Fibroblast of skin of back (primary cell): ENCODE measurements around the gene STK26.
"Not testable (repeated sequence)": the region's sequence is repeated elsewhere in the genome, so short reads cannot be mapped to it uniquely, and the experiment has no call there.

Experiments used
- DNase-seq: peaks from one replicate; pipeline ENCODE4 v3.0.0-alpha.2; 2013

Gene STK26

DNA sequence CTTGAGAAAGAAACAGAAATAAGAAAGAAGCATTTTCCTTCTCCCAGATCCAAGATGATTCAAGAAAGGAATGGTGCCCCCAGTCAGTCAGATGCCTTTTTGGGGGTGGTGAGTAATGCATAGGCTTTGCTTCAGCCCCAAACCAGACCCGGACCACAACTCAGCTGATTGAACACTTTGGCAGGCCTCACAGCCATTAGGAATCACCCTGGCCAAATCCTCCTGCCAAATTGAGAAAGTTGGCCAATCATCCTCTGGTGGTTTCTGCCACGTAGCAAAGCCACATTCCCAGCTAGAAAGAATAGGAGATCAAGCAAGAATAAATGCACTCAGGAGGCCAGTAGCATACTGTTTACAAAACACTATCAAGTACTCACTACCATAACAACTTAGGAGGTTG lies 71.1 kb downstream of the STK26 start:
- DNase-seq = no peak

DNA sequence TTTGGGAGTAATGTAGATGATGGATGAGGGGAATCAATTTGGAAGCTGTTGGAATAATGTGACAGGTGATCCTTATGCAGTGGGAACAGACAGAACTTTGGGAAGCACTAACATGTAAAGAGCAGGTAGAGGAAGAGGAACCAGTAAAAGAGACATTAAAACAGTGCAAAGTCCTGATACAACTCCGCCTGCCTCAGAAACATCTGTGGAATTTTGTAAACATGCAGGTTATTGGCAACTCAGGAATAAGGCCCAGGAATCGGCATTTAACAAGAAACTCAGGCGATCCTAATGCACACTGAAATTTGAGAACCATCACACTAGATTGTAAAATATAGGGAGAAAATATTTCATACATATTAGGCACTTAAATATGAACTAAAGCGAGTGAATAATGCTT lies 75.6 kb downstream of the STK26 start:
- DNase-seq = not testable (repeated sequence)

DNA sequence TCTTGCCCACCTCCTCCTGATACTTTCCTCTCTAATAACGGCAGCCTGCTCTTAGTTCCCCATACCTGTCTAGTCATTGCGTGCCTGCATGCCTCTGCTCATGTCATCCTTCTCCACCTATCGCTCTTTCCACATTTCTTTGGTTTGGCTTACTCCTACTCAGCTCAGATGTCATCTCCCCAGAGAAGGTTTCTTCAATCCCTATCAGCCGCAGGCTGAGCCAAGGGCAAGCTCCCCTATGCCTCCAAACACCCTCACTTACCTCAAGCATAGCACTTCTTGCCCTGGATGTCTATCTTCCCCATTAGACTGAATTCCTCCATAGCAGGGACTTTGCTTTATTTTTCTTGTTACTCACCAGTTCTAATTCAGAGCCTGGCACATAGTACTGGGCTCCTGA lies 78.1 kb downstream of the STK26 start:
- DNase-seq = no peak

DNA sequence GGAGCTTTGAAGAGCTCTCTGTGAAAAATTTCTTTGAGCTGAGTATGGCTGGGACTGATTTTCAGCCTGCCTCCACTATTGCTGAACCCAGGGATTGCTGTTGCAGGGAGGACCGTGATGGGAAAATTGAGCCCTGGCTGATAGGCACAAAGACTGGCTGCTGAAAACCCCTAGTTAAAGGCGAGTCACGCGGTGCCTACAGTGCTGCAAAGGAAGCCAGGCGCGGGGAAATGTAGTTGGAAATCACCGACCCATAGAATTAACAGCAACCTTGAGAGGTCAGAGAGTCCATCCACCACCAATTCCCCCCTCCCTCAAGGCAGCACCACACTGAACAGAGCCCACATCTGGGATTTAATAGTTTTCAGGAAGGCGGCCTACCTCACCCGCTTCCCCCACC lies 78.7 kb downstream of the STK26 start:
- DNase-seq = no peak

DNA sequence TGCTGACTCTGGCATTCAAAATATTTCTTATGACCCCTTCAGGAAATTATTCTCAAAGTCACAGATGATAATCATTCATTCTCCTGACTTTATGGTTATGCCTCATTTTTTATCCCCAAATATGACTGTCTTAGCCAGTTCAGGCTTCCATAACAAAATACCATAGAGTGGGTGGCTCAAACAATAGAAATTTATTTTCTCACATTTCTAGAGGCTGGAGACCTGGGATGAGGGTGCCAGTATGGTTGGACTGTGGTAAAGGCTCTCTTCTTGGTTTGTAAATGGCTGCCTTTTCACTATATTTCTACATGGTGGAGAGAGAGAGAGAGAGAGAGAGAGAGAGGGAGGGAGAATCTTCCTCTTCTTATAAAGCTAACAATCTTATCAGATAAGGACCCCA lies 84.2 kb downstream of the STK26 start:
- no peak for DNase-seq

DNA sequence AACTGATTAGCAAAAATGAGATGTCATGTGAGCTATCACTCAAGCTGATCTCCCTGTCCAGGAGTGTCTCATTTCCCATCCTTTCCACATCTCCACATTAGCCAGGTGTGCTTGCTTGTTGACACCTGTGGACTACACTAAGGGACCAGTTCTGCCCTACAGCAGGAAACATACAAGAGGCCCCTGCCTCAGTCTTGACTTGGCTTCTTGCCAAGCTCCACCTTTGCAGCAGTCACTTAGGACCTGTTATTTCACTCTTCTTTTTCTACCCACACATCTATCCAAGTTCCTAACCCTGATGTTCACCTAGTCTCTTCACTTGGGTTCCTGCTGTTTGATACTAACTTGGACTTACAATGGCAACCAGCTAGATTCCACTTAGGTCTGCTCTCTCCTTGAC lies 91.5 kb downstream of the STK26 start:
- no peak for DNase-seq

DNA sequence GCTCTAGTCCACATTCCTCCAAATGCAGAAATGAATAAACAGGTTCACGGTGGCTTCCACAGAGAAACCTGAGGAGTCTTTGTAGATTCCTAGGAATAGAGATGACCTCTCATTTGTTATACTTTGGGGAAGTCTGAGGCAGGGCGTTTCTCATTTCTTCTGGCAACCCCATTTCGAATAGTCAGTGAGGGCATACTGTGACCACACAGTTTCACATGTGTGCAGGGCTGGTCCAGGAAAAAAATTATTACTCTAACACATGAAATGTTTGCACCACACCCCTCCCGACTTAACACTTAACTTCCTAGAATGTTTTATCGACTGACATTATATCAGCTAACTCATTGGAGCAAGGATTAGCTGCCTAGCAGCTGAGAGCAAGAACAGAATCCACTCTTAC lies 92.7 kb downstream of the STK26 start:
- DNase-seq = no peak

DNA sequence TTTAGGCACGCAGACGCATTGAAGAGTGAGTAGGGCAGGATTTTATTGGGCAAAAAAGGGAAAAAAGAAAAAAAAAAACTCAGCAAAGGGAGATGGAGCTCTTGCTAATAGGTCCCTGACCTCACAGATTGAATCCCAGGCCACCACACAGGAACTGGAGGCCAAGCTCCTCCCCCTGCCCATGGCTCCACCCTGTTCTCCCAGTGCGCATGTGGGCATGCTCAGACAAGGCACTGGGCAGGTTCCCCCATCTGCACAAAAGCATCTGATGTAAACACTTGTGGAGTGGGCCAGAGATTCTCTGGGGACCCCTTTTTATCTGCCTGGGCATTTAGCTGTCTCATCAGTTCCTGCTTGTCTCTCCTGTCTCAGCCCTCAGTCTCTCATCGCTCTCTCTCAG lies 95.3 kb downstream of the STK26 start:
- no peak for DNase-seq

DNA sequence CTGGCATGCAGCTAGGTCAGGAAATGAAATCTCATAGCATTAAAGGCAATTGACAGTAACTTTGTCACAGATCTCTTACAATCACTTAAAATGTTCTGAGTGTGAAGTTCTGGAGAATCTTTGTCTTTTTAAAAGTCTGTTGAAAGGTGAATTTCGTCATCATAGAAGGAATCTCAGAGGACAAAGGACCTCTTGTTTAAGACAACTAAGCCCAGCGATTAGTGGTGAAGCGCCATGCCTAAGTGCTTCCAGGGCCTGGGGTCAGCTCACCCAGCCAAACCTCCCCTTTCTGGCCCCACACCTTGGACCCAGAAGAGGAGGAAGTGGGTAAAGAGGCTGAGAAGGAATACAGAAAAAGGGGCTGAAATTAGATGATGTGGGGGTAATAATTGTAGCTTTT lies 96.2 kb downstream of the STK26 start:
- DNase-seq = no peak

DNA sequence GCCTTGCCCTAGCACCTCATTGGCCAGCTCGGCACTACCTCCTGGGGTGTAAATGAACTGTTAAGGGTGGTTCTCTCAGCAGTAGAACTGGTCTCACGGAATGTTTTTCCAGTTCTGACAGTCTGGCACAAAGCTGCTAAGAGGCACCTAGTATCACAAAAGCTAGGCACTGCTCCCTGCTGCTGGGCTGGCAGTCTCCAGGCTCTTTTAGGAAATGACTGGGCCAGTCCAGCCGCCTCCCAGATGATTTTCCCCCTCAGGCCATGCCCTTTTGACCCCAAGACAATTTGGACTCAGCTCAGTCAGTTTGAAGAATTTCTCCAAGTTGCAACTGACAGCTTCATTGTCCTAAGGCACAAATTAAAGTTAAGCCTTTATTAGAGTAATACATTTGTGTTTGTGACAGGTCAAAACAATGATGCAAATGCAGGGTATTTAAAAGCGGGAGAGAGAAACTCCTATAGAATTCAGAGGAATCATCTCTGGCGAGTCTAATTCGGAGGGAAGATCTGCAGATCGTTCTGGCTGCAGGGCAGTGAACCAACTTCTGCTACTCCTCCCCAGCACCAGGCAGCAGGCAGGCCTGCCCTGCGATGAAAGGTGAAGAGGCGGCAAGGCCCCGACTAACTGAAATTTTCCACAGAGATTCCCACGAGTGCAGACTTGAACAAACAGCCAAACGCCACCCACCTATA lies 96.9 kb downstream of the STK26 start:
- DNase-seq = no peak

DNA sequence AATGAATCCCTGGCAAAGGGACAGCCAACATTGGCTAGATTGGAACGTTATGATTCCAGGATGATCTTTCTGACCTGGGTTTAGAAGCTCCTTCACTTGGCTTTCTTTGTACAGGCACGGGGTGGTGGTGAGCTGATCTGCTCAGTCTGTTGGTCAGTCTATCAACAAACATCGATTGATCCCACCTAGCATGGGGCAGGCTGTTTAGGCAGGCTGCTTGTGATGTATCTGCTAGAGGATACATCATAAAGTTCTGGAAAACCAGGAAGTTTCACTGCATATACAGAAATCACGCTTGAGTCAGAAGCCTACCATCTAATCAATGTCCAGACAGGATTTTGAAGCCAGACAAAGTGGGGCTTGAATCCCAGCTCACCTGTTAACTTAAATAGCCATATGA lies 97.8 kb downstream of the STK26 start:
- no peak for DNase-seq
